GM12892 (cell line): ENCODE measurements around the gene KRT6B.

Experiments used
- POLR2A ChIP-seq: IDR thresholded peaks from 2 replicates; pipeline ENCODE4 v1.6.1; 2011; ENCODE audit warnings: low read depth, low read length, control low read depth
- POLR2AphosphoS5 ChIP-seq: IDR thresholded peaks from 2 replicates; pipeline ENCODE4 v1.6.1; 2011; ENCODE audit warnings: low read depth, low read length, control low read depth
- TAF1 ChIP-seq: IDR thresholded peaks from 2 replicates; pipeline ENCODE4 v1.6.1; 2011; ENCODE audit warnings: low read depth, mild to moderate bottlenecking, control low read depth, low read length, borderline replicate concordance

DNA sequence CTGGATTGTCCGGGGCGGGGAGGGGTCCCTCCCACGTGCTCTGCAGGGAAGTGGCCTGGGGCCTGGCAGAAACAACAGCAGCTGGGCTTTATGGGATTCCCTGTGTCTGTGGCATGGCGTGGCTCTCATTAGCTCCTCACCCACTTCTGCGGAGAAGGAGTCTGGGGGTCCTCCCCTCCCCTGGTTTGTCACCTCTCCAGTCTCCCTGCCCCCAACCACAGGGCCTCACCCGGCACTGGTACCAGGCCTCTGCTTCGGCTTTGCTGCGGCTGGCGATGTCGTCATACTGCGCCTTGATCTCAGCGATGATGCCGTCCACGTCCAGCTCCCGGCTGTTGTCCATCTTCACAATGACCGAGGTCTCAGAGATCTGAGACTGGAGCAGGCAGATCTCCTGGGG, 52.2 kb downstream of the KRT6B start:
- TF ChIP-seq POLR2A (no peak), TAF1 (no peak), POLR2AphosphoS5 (no peak)
